CD14-positive monocyte (primary cell): ENCODE data around the gene EMSY. TPM values are rescaled to one million over a fixed set of nuclear protein-coding genes. Genes with fewer than 3 reads are reported as not detected.
"Not testable (repeated sequence)": the region's sequence is repeated elsewhere in the genome, so short reads cannot be mapped to it uniquely, and the experiment has no call there.

Experiments used
- DNase-seq, 3 donors: peaks; one replicate each; pipeline ENCODE4 v3.0.0-alpha.2; 2011 to 2022
- H2AFZ ChIP-seq: 2 replicates; pipeline ENCODE4 v1.6.0; 2012; ENCODE audit warnings: mild to moderate bottlenecking, low read depth, low read length, inconsistent platforms; ENCODE audit not compliant: insufficient read depth, poor library complexity, severe bottlenecking
- H3K27ac ChIP-seq, 2 donors: 1 replicate in 1 of 2; 2 replicates in 1 of 2; pipeline ENCODE4 v1.5.1; 2012 to 2013; ENCODE audit warnings: low read length in 2 of 2, control low read depth in 1 of 2, inconsistent platforms in 1 of 2, low read depth in 1 of 2, mild to moderate bottlenecking in 1 of 2
- H3K27me3 ChIP-seq, 2 donors: one replicate each; pipeline versions ENCODE4 v1.6.0 to v1.6.1; 2011 to 2013; ENCODE audit warnings: low read length in 2 of 2; ENCODE audit not compliant: control insufficient read depth in 2 of 2, insufficient read depth in 2 of 2
- H3K36me3 ChIP-seq, 2 donors: replicated peaks in 1 of 2; 1 replicate in 1 of 2; 2 replicates in 1 of 2; pipeline versions ENCODE4 v1.5.1 to v1.6.1; 2012 to 2013; ENCODE audit warnings: low read length in 2 of 2, control low read depth in 1 of 2, inconsistent platforms in 1 of 2, mild to moderate bottlenecking in 1 of 2; ENCODE audit not compliant: insufficient read depth in 2 of 2, control insufficient read depth in 1 of 2
- H3K4me1 ChIP-seq, 2 donors: 1 replicate in 1 of 2; 2 replicates in 1 of 2; pipeline versions ENCODE4 v1.5.1 to v1.6.1; 2012 to 2013; ENCODE audit warnings: low read length in 2 of 2, control low read depth in 1 of 2, inconsistent platforms in 1 of 2, mild to moderate bottlenecking in 1 of 2, moderate library complexity in 1 of 2; ENCODE audit not compliant: insufficient read depth in 2 of 2, control insufficient read depth in 1 of 2
- H3K4me2 ChIP-seq: replicated peaks from 2 replicates; pipeline ENCODE3; 2012; ENCODE audit warnings: low read length, moderate library complexity, mild to moderate bottlenecking; ENCODE audit not compliant: poor library complexity, severe bottlenecking; ENCODE audit errors: extremely low read depth
- H3K4me3 ChIP-seq, 3 experiments: fragments of 200-600 bp in 1 of 3; sonication (generic) in 1 of 3; replicated peaks in 1 of 3; 1 replicate in 2 of 3; 2 replicates in 1 of 3; pipeline ENCODE4 v1.5.1; 2011 to 2013; ENCODE audit warnings: low read length in 3 of 3, mild to moderate bottlenecking in 3 of 3, control low read depth in 2 of 3, low read depth in 2 of 3, inconsistent platforms in 1 of 3, moderate library complexity in 1 of 3
- H3K79me2 ChIP-seq: 2 replicates; pipeline ENCODE4 v1.6.0; 2012; ENCODE audit warnings: mild to moderate bottlenecking, control low read depth, inconsistent platforms, low read length, moderate library complexity; ENCODE audit not compliant: insufficient read depth
- H3K9ac ChIP-seq: 2 replicates; pipeline ENCODE4 v1.6.0; 2017; ENCODE audit warnings: low read length, mild to moderate bottlenecking; ENCODE audit not compliant: insufficient read depth, poor library complexity, severe bottlenecking
- H3K9me3 ChIP-seq, 2 donors: replicated peaks in 1 of 2; 1 replicate in 1 of 2; 2 replicates in 1 of 2; pipeline versions ENCODE4 v1.5.1 to v1.6.1; 2012 to 2013; ENCODE audit warnings: low read length in 2 of 2, control low read depth in 1 of 2; ENCODE audit not compliant: control insufficient read depth in 1 of 2, insufficient read depth in 1 of 2
- H4K20me1 ChIP-seq: 2 replicates; pipeline ENCODE4 v1.6.0; 2012; ENCODE audit warnings: mild to moderate bottlenecking, low read length, control low read depth, moderate library complexity; ENCODE audit not compliant: insufficient read depth
- H3K27ac Mint-ChIP-seq, 7 donors: one replicate each; pipeline ENCODE4 v1.8.0; 2020; ENCODE audit warnings: mild to moderate bottlenecking in 7 of 7, mixed read lengths in 7 of 7, moderate library complexity in 6 of 7, inconsistent platforms in 2 of 7
- H3K27me3 Mint-ChIP-seq, 3 donors: one replicate each; pipeline ENCODE4 v1.8.0; 2021 to 2022; ENCODE audit warnings: low read depth in 3 of 3, mild to moderate bottlenecking in 3 of 3, mixed read lengths in 3 of 3, moderate library complexity in 3 of 3, inconsistent platforms in 1 of 3
- H3K36me3 Mint-ChIP-seq, 2 donors: one replicate each; pipeline ENCODE4 v1.8.0; 2020; ENCODE audit warnings: mixed read lengths in 2 of 2, inconsistent platforms in 1 of 2, mild to moderate bottlenecking in 1 of 2
- H3K4me1 Mint-ChIP-seq: one replicate; pipeline ENCODE4 v1.8.0; 2020; ENCODE audit warnings: mild to moderate bottlenecking, mixed read lengths
- H3K4me3 Mint-ChIP-seq, 2 donors: one replicate each; pipeline ENCODE4 v1.8.0; 2020; ENCODE audit warnings: mild to moderate bottlenecking in 2 of 2, mixed read lengths in 2 of 2, moderate library complexity in 1 of 2
- H3K9me3 Mint-ChIP-seq, 7 donors: one replicate each; pipeline ENCODE4 v1.8.0; 2020 to 2022; ENCODE audit warnings: mixed read lengths in 7 of 7, mild to moderate bottlenecking in 6 of 7, moderate library complexity in 6 of 7, inconsistent platforms in 2 of 7
- WGBS: methylation state at CpG from one replicate; pipeline ENCODE4 v1.1.5; 2013; ENCODE audit warnings: missing lambda C conversion rate; ENCODE audit not compliant: insufficient coverage; 5-methylcytosine and 5-hydroxymethylcytosine counted together
- intact Hi-C, 2 donors: fragments of 100-400 bp; cut with micrococcal nuclease; formaldehyde crosslinking; loops; one replicate each; pipeline versions ENCODE4 v1.15.0 to v1.15.1; 2023
- polyA plus RNA-seq, 3 donors: library from polyadenylated mRNA; depleted of rRNA in 1 of 3; unstranded in 2 of 3; stranded (reverse) in 1 of 3; fragments of 300-500 nt in 2 of 3; fragments of >200 nt in 1 of 3; fragmentation: Illumina TruSeq in 2 of 3; gene quantifications; 1 replicate in 2 of 3; 2 replicates in 1 of 3; pipeline ENCODE4 v1.2.3, GENCODE V29; 2012 to 2021
- TF ChIP-seq, protein P1 (sequence below): fragments of 200-600 bp; IDR thresholded peaks from one replicate; pipeline ENCODE4 v1.8.0; 2022; ENCODE audit warnings: antibody characterized with exemption, mild to moderate bottlenecking

EMSY gene
- polyA plus RNA-seq, 3 donors = 9.2 to 31.3 (median 9.4) TPM

DNA sequence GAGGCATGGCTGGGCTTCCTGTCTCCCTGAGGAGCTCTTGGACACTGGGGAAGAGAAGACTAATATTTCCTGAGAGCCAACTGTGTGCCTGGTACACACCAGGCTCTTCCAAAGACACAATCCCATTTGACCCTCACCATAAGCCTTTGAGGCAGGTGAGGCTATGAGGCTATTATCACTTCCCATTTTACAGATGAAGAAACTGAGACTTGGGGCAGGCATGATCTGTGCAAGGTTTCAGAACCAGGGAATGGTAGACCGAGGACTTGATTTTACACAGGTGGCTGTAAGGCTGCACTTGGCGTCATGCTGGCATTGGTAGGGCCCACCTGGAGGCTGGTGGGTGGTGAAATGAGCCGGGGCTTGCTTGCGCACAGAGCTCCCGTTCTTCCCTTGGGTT, 134.9 kb downstream of the EMSY start:
- Histone ChIP-seq H3K79me2 (no peaks in the 10 kb centered on the region), H4K20me1 (no peaks in the 10 kb centered on the region), H3K4me3 (no peak overlapping the region), H3K27ac (no peak overlapping the region), H2AFZ (no peak overlapping the region), H3K4me1 (no peaks in the 10 kb centered on the region), H3K9ac (no peak overlapping the region), H3K36me3 (no peaks in the 10 kb centered on the region), H3K27me3 (no peaks in the 10 kb centered on the region), H3K9me3 (no peaks in the 10 kb centered on the region), H3K4me2 (no peak overlapping the region)
- no peaks in the 10 kb centered on the region for H3K4me1 Mint-ChIP-seq
- TF ChIP-seq, protein P1, sequence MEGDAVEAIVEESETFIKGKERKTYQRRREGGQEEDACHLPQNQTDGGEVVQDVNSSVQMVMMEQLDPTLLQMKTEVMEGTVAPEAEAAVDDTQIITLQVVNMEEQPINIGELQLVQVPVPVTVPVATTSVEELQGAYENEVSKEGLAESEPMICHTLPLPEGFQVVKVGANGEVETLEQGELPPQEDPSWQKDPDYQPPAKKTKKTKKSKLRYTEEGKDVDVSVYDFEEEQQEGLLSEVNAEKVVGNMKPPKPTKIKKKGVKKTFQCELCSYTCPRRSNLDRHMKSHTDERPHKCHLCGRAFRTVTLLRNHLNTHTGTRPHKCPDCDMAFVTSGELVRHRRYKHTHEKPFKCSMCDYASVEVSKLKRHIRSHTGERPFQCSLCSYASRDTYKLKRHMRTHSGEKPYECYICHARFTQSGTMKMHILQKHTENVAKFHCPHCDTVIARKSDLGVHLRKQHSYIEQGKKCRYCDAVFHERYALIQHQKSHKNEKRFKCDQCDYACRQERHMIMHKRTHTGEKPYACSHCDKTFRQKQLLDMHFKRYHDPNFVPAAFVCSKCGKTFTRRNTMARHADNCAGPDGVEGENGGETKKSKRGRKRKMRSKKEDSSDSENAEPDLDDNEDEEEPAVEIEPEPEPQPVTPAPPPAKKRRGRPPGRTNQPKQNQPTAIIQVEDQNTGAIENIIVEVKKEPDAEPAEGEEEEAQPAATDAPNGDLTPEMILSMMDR = no peak
- DNase-seq = no peak
- H3K27ac Mint-ChIP-seq = no peak overlapping the region
- 100% methylated on average over 4 of the region's 5 CpGs for WGBS
- intact Hi-C loops = no loop called here
- no peak overlapping the region for H3K4me3 Mint-ChIP-seq
- peaks cover 1 to 6% (median 2%) of the 10 kb centered on the region in 3 donors for H3K27me3 Mint-ChIP-seq
- H3K9me3 Mint-ChIP-seq = peaks cover 0 to 1% (median 0%) of the 10 kb centered on the region in 7 donors
- no peaks in the 10 kb centered on the region for H3K36me3 Mint-ChIP-seq

DNA sequence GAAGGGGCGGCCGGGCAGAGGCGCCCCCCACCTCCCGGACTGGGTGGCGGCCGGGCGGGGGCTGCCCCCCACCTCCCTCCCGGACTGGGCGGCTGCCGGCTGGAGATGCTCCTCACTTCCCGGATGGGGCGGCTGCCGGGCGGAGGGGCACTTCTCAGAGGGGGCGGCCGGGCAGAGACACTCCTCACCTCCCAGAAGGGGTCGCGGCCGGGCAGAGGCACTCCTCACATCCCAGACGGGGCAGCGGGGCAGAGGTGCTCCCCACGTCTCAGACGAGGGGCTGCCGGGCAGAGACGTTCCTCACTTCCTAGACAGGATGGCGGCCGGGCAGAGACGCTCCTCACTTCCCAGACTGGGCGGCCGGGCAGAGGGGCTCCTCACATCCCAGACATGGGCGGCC, 137.7 kb downstream of the EMSY start:
- H3K4me1 ChIP-seq, H3K36me3 Mint-ChIP-seq, DNase-seq, H4K20me1 ChIP-seq, H3K79me2 ChIP-seq, H3K9me3 ChIP-seq, intact Hi-C loops, H3K27me3 Mint-ChIP-seq, H3K27ac ChIP-seq, H3K36me3 ChIP-seq, H3K4me3 ChIP-seq, H3K4me2 ChIP-seq, H2AFZ ChIP-seq, H3K9me3 Mint-ChIP-seq, H3K9ac ChIP-seq, H3K27ac Mint-ChIP-seq, H3K27me3 ChIP-seq, H3K4me1 Mint-ChIP-seq, H3K4me3 Mint-ChIP-seq: not testable (repeated sequence)
- WGBS = 97% methylated on average over 29 of the region's 31 CpGs
